HepG2 (cell line): ENCODE measurements around the gene PRM3. TPM values are rescaled to one million over a fixed set of nuclear protein-coding genes. Genes with fewer than 3 reads are reported as not detected.
A peak's percentile ranks its signal among the peaks of the same experiment; 100 is the strongest.

Experiments used
- ATAC-seq: fragments of 200-7000 bp; cut with Tn5 transposase; 3 replicates; pipeline ENCODE4 v1.9.1; 2020; ENCODE audit warnings: mild to moderate bottlenecking, moderate library complexity
- BruUV-seq: library from RNA; stranded (reverse); fragments of 400-500 nt; replicated peaks from 2 replicates; lab custom pipeline; 2021; lab: Mats Ljungman, UMichigan
- CTCF ChIA-PET: fragments of 300-600 bp; formaldehyde crosslinking; extraction: SDS; loops from one replicate; lab custom pipeline; 2021; ENCODE audit warnings: low total read pairs, inconsistent platforms, low intra/inter-chr PET ratio; lab: Yijun Ruan, JAX
- POLR2A ChIA-PET: fragments of 350-600 bp; sonication (Branson Sonifier 250); formaldehyde crosslinking; loops from one replicate; lab custom pipeline; 2020; ENCODE audit warnings: antibody characterized with exemption, inconsistent platforms; lab: Yijun Ruan, JAX
- DNase-seq: peaks from one replicate; pipeline ENCODE4 v3.0.0-alpha.2; 2015; ENCODE audit warnings: low spot score
- FAIRE-seq: peaks from 3 replicates; lab custom pipeline; 2011; peaks lifted over from hg19 to GRCh38; lab: Jason Lieb, UNC
- H2AFZ ChIP-seq: one replicate; pipeline ENCODE4 v1.6.1; 2011; ENCODE audit warnings: low read length, inconsistent platforms
- H3K27ac ChIP-seq: fragments of 300-600 bp; 3 replicates; pipeline ENCODE4 v1.8.0; 2011; ENCODE audit warnings: mixed run types, mild to moderate bottlenecking, mixed read lengths, low read length, inconsistent platforms; ENCODE audit not compliant: insufficient read depth; ENCODE audit errors: extremely low read length
- H3K27me3 ChIP-seq, 2 experiments: fragments of 200-600 bp in 1 of 2; 2 replicates in 1 of 2; 3 replicates in 1 of 2; pipeline versions ENCODE4 v1.6.0 to v1.8.0; 2011; ENCODE audit warnings: low read length in 2 of 2, mild to moderate bottlenecking in 2 of 2, moderate library complexity in 2 of 2, inconsistent platforms in 1 of 2; ENCODE audit not compliant: insufficient read depth in 2 of 2, control insufficient read depth in 1 of 2
- H3K36me3 ChIP-seq, 2 experiments: fragments of 200-600 bp in 1 of 2; replicated peaks in 1 of 2; 2 replicates in 1 of 2; 3 replicates in 1 of 2; pipeline versions ENCODE4 v1.5.1 to v1.8.0; 2011; ENCODE audit warnings: low read length in 2 of 2, inconsistent platforms in 1 of 2; ENCODE audit not compliant: insufficient read depth in 2 of 2, control insufficient read depth in 1 of 2
- H3K4me1 ChIP-seq: 2 replicates; pipeline ENCODE4 v1.5.1; 2012; ENCODE audit warnings: low read length, inconsistent platforms; ENCODE audit not compliant: insufficient read depth
- H3K4me2 ChIP-seq: 2 replicates; pipeline ENCODE4 v1.6.0; 2011; ENCODE audit warnings: low read depth, low read length, inconsistent platforms
- H3K4me3 ChIP-seq, 3 experiments: fragments of 200-600 bp in 1 of 3; sonication (generic), shearing (Covaris generic) in 1 of 3; replicated peaks in 1 of 3; 2 replicates each; pipeline ENCODE4 v1.5.1; 2011 to 2016; ENCODE audit warnings: low read length in 3 of 3, inconsistent platforms in 2 of 3, low read depth in 2 of 3, mild to moderate bottlenecking in 2 of 3, control low read depth in 1 of 3, mixed read lengths in 1 of 3; ENCODE audit not compliant: insufficient read depth in 1 of 3
- H3K79me2 ChIP-seq: one replicate; pipeline ENCODE4 v1.6.1; 2011; ENCODE audit warnings: low read length, inconsistent platforms; ENCODE audit not compliant: insufficient read depth
- H3K9ac ChIP-seq: 2 replicates; pipeline ENCODE4 v1.6.0; 2011; ENCODE audit warnings: mild to moderate bottlenecking, low read depth, low read length, inconsistent platforms; ENCODE audit not compliant: insufficient read depth
- H3K9me3 ChIP-seq: 2 replicates; pipeline ENCODE4 v1.5.1; 2012; ENCODE audit warnings: mild to moderate bottlenecking, low read length
- H4K20me1 ChIP-seq: 2 replicates; pipeline ENCODE4 v1.6.0; 2011; ENCODE audit warnings: inconsistent platforms, mild to moderate bottlenecking, low read length, moderate library complexity; ENCODE audit not compliant: insufficient read depth
- AGO1 ChIP-seq: fragments of 200-400 bp; formaldehyde crosslinking; IDR thresholded peaks from 2 replicates; pipeline ENCODE4 v1.6.1; 2017; ENCODE audit warnings: mild to moderate bottlenecking, low read depth, low read length, moderate library complexity; ENCODE audit not compliant: poor library complexity, severe bottlenecking
- CHD4 ChIP-seq: fragments of 200-600 bp; sonication (generic); IDR thresholded peaks from 2 replicates; pipeline ENCODE4 v1.7.0; 2017; ENCODE audit warnings: mild to moderate bottlenecking, low read length, borderline replicate concordance
- HNRNPK ChIP-seq: fragments of 200-400 bp; formaldehyde crosslinking; IDR thresholded peaks from 2 replicates; pipeline ENCODE4 v1.6.1; 2018; ENCODE audit warnings: low read length, low read depth, moderate library complexity, mild to moderate bottlenecking; ENCODE audit not compliant: poor library complexity, severe bottlenecking
- MIER3 ChIP-seq: IDR thresholded peaks from 2 replicates; pipeline ENCODE4 v1.6.1; 2016; ENCODE audit warnings: missing compliant biosample characterization, borderline replicate concordance
- MZF1 ChIP-seq: sonication (generic); formaldehyde crosslinking; IDR thresholded peaks from 2 replicates; pipeline ENCODE4 v1.8.1; 2023; ENCODE audit warnings: mild to moderate bottlenecking, missing genetic modification reagents, borderline replicate concordance
- NCOA2 ChIP-seq: sonication (generic); formaldehyde crosslinking; IDR thresholded peaks from 2 replicates; pipeline ENCODE4 v1.8.0; 2022; ENCODE audit warnings: inconsistent platforms
- NRL ChIP-seq: sonication (generic); formaldehyde crosslinking; IDR thresholded peaks from 2 replicates; pipeline ENCODE4 v1.5.0; 2020; ENCODE audit warnings: missing genetic modification reagents, mild to moderate bottlenecking, moderate library complexity, borderline replicate concordance
- PTBP1 ChIP-seq: fragments of 200-400 bp; formaldehyde crosslinking; IDR thresholded peaks from 2 replicates; pipeline ENCODE4 v1.6.1; 2018; ENCODE audit warnings: low read length, low read depth; ENCODE audit not compliant: poor library complexity, severe bottlenecking
- U2AF2 ChIP-seq: fragments of 200-400 bp; formaldehyde crosslinking; IDR thresholded peaks from 2 replicates; pipeline ENCODE4 v1.6.1; 2017; ENCODE audit warnings: low read depth, mild to moderate bottlenecking, low read length
- YEATS4 ChIP-seq: sonication (generic); formaldehyde crosslinking; IDR thresholded peaks from 2 replicates; pipeline ENCODE4 v1.4.0; 2020; ENCODE audit warnings: missing genetic modification reagents, borderline replicate concordance
- ZC3H13 ChIP-seq: sonication (generic); formaldehyde crosslinking; IDR thresholded peaks from 2 replicates; pipeline ENCODE4 v1.8.1; 2023; ENCODE audit warnings: mild to moderate bottlenecking, missing genetic modification reagents, moderate library complexity
- ZKSCAN5 ChIP-seq: sonication (generic); formaldehyde crosslinking; IDR thresholded peaks from 2 replicates; pipeline ENCODE4 v1.5.1; 2020; ENCODE audit warnings: mild to moderate bottlenecking, missing genetic modification reagents
- ZNF331 ChIP-seq: sonication (generic); formaldehyde crosslinking; IDR thresholded peaks from 2 replicates; pipeline ENCODE4 v1.4.0; 2020; ENCODE audit warnings: missing genetic modification reagents
- ZNF598 ChIP-seq: sonication (generic); formaldehyde crosslinking; IDR thresholded peaks from 2 replicates; pipeline ENCODE4 v1.5.1; 2020; ENCODE audit warnings: mild to moderate bottlenecking, missing genetic modification reagents, borderline replicate concordance
- ZNF614 ChIP-seq: IDR thresholded peaks from 2 replicates; pipeline ENCODE4 v1.6.1; 2018; ENCODE audit warnings: missing biosample characterization, missing genetic modification reagents, inconsistent platforms, borderline replicate concordance
- ZNF879 ChIP-seq: sonication (generic); formaldehyde crosslinking; IDR thresholded peaks from 2 replicates; pipeline ENCODE4 v1.8.1; 2023; ENCODE audit warnings: missing genetic modification reagents
- ZZZ3 ChIP-seq: sonication (generic); formaldehyde crosslinking; IDR thresholded peaks from 2 replicates; pipeline ENCODE4 v1.4.0; 2020; ENCODE audit warnings: missing genetic modification reagents, mild to moderate bottlenecking, borderline replicate concordance
- WGBS: methylation state at CpG from one replicate; pipeline ENCODE4 v1.1.6; 2017; ENCODE audit warnings: low lambda C conversion rate; 5-methylcytosine and 5-hydroxymethylcytosine counted together
- in situ Hi-C: cut with HindIII; loops from 2 replicates; pipeline ENCODE4 v1.10.0; 2017; ENCODE audit warnings: low pct_unique_long_range_greater_than_20kb; ENCODE audit not compliant: extremely low pct_ligation_motif_present
- intact Hi-C: fragments of 100-400 bp; cut with micrococcal nuclease; formaldehyde crosslinking; loops from one replicate; pipeline ENCODE4 v1.10.0; 2022; ENCODE audit not compliant: unreplicated experiment
- polyA plus RNA-seq, 8 experiments: library from polyadenylated mRNA; depleted of rRNA in 3 of 8; stranded (reverse) in 7 of 8; unstranded in 1 of 8; fragments of >200 nt; fragmentation: Illumina TruSeq in 4 of 8; extraction: Trizol in 4 of 8; gene quantifications; 2 replicates each; pipeline versions ENCODE4 v1.2.1 to v1.2.3, GENCODE V29; 2011 to 2016; ENCODE audit warnings: low read depth in 4 of 8, missing spikeins in 1 of 8, mixed read lengths in 1 of 8; ENCODE audit not compliant: insufficient read depth in 1 of 8
- total RNA-seq, 5 experiments: library from RNA; depleted of rRNA; stranded (reverse); fragments of >200 nt; fragmentation: Illumina TruSeq; extraction: Trizol; gene quantifications; 2 replicates each; pipeline ENCODE4 v1.2.3, GENCODE V29; 2016; ENCODE audit warnings: low read depth in 1 of 5
- TF ChIP-seq, protein P1 (sequence below): IDR thresholded peaks from 2 replicates; pipeline ENCODE4 v1.6.1; 2016; ENCODE audit warnings: low read depth, control low read depth
- TF ChIP-seq, protein P2 (sequence below): sonication (generic); formaldehyde crosslinking; IDR thresholded peaks from 2 replicates; pipeline ENCODE4 v1.4.0; 2020; ENCODE audit warnings: mild to moderate bottlenecking, missing genetic modification reagents, borderline replicate concordance
- TF ChIP-seq, protein P3 (sequence below): sonication (generic); IDR thresholded peaks from 2 replicates; pipeline ENCODE4 v1.6.1; 2016; ENCODE audit warnings: low read depth, borderline replicate concordance

Gene PRM3
- total and polyA plus RNA-seq, 2 of the 13 experiments (the other 11 are each of a cell fraction or from before 2014, with no cell fraction given), result not detected

DNA sequence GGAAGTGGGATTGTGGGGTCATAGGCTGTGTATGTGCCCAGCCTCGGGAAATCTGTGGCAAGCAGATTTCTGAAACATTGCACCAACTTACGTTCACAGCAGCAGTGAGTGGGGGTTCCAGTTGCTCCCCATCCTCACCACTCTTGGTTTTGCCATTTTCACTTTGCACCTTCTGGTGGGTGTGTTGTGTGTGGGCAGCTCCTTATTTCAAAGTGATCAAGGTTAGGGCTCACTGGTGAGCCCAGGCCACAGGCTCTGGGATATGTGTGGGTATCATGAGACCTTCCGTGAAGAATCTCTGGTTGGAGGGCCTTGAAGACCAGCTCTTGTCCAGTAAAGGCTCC is 37.2 kb upstream of the PRM3 start:
- Histone ChIP-seq H3K4me3 (no peak overlapping the region), H4K20me1 (no peaks in the 10 kb centered on the region), H3K4me1 (peaks cover 93% of the 10 kb centered on the region), H3K79me2 (no peaks in the 10 kb centered on the region), H3K9me3 (no peaks in the 10 kb centered on the region), H2AFZ (no peak overlapping the region), H3K36me3 (no peaks in the 10 kb centered on the region), H3K4me2 (peak overlapping the region; percentile 43; the same call in 1 of the 2 replicates), H3K9ac (peak overlapping the region; percentile 62), H3K27ac (peak overlapping the region; percentile 89), H3K27me3 (no peaks in the 10 kb centered on the region)
- 85% methylated on average over 3 of the region's 3 CpGs for WGBS
- ATAC-seq (no peak), DNase-seq (no peak), FAIRE-seq (no peak)
- ChIA-PET POLR2A (interaction anchor here (1.0 to 7.4 kb wide), 2 partner anchors 53 kb away, joined by 4 to 234 read pairs; partner anchors contain the start of gene SOCS1), CTCF (no interaction called here)
- in situ Hi-C loops (no loop called here), intact Hi-C loops (loop anchor here (2.0 kb wide), 1 partner anchor 54 kb away; the partner anchor contains the start of gene SOCS1)
- no TSS peak for BruUV-seq
- 0 out of 2 replicates have a peak, but pooled peaks have one; percentile 21 for TF ChIP-seq MIER3 (CRISPR knock-in tag)
- TF ChIP-seq ZNF879, result no peak
- TF ChIP-seq ZNF331 (CRISPR knock-in tag), result no peak
- TF ChIP-seq PTBP1, result no peak
- TF ChIP-seq U2AF2, result no peak
- TF ChIP-seq AGO1, result no peak
- no peak for TF ChIP-seq ZZZ3 (CRISPR knock-in tag)
- TF ChIP-seq NRL, result no peak
- no peak for TF ChIP-seq ZNF614 (CRISPR knock-in tag)
- TF ChIP-seq, protein P1, sequence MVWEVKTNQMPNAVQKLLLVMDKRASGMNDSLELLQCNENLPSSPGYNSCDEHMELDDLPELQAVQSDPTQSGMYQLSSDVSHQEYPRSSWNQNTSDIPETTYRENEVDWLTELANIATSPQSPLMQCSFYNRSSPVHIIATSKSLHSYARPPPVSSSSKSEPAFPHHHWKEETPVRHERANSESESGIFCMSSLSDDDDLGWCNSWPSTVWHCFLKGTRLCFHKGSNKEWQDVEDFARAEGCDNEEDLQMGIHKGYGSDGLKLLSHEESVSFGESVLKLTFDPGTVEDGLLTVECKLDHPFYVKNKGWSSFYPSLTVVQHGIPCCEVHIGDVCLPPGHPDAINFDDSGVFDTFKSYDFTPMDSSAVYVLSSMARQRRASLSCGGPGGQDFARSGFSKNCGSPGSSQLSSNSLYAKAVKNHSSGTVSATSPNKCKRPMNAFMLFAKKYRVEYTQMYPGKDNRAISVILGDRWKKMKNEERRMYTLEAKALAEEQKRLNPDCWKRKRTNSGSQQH (CRISPR knock-in tag), result no peak
- TF ChIP-seq NCOA2, result no peak
- no peak for TF ChIP-seq ZKSCAN5 (CRISPR knock-in tag)
- TF ChIP-seq MZF1 (CRISPR knock-in tag), result 0 out of 2 replicates have a peak, but pooled peaks have one; percentile 58
- TF ChIP-seq CHD4, result peak; percentile 73; the same call in 1 of the 2 replicates
- TF ChIP-seq, protein P2, sequence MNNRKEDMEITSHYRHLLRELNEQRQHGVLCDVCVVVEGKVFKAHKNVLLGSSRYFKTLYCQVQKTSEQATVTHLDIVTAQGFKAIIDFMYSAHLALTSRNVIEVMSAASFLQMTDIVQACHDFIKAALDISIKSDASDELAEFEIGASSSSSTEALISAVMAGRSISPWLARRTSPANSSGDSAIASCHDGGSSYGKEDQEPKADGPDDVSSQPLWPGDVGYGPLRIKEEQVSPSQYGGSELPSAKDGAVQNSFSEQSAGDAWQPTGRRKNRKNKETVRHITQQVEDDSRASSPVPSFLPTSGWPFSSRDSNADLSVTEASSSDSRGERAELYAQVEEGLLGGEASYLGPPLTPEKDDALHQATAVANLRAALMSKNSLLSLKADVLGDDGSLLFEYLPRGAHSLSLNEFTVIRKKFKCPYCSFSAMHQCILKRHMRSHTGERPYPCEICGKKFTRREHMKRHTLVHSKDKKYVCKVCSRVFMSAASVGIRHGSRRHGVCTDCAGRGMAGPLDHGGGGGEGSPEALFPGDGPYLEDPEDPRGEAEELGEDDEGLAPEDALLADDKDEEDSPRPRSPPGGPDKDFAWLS (CRISPR knock-in tag), result no peak
- TF ChIP-seq ZC3H13, result no peak
- TF ChIP-seq, protein P3, sequence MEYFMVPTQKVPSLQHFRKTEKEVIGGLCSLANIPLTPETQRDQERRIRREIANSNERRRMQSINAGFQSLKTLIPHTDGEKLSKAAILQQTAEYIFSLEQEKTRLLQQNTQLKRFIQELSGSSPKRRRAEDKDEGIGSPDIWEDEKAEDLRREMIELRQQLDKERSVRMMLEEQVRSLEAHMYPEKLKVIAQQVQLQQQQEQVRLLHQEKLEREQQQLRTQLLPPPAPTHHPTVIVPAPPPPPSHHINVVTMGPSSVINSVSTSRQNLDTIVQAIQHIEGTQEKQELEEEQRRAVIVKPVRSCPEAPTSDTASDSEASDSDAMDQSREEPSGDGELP, result no peak
- TF ChIP-seq YEATS4 (CRISPR knock-in tag), result no peak
- no peak for TF ChIP-seq HNRNPK
- TF ChIP-seq ZNF598, result peak; percentile 10; the same call in 1 of the 2 replicates
